HG02973 (cell line): ENCODE results near the gene HECTD1.
"Not testable (repeated sequence)": the region's sequence is repeated elsewhere in the genome, so short reads cannot be mapped to it uniquely, and the experiment has no call there.

Source experiments
- ATAC-seq: cut with Tn5 transposase; IDR thresholded peaks from one replicate; pipeline ENCODE4 v1.9.1; 2021; ENCODE audit warnings: moderate library complexity; ENCODE audit not compliant: unreplicated experiment

HECTD1 gene

DNA sequence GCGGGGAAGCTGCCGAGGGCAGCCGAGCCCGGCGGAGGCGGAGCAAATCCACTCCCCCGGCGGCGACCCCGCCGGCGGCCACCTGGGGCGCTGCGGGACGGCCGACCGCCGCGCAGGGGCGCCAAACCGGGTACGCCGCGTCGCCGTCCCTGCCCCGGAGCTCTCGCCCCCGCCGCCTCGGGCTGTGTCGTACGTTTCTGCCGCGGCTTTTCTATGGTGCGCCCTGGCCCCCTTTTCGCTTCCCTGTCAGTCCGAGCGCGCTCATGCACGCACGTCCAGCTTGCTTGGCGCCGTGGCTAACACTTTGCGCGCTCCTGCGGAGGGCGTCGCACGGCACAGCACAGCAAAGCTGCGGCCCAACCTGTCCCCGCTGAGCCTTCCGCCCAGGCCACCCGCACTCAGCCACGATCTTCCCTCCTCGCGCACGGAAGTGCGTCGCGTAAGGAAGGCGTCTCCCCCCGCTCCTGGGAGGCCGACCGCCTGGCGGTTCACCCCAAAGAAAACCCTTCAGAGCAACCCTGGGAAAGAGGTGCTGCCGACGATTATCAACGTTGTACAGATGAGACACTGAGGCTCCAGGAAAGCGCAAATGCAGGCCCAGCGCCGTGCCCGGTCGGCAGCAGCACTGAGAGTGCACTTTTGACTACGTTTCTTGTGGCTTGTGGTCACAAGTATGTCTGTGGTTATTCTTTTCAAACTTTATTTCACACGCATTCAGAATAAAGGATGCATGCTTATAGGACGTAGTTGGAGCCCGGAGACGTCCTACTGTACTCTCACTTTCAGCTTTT, at the start of gene HECTD1:
TSS of gene HECTD1 (minus strand) at position 39 of the 791 bp plus-strand sequence. CDS start 1,857 bp downstream, outside the sequence.
- ATAC-seq = peak; percentile 70

GRCh38 chr14:31257244-31257553, 49.6 kb upstream of the HECTD1 start:
- ATAC-seq = no peak

DNA sequence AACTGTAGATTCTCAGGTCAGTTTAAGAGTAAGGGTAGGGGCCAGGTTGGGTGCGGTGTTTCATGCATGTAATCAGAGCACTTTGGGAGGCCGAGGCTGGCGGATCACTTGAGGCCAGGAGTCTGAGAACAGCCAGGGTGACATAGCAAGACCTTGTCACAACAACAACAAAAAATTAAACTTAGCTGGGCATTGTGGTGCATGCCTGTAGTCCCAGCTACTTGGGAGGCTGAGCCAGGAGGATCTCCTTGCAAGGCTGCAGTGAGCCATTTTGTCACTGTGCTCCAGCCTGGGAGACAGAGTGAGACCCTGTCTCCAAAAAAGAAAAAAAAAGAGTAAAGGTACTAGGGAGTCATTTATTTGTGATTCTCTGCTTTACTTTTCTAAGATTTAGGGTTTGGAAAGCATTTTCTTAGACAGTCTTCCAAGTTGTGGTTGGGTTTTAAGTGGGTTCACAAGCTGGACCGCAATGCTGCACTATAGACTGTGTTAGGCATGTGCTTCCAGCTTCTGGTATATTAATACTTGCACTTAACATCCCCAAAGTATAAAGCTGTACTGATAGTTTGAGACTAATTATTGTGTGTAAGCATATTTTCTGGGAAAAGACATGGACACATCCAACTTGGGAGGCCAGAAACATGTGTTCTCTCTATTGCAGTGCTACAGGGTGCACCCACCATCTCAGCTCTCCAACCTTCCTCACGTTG, 49.1 kb upstream of the HECTD1 start:
- no peak for ATAC-seq

DNA sequence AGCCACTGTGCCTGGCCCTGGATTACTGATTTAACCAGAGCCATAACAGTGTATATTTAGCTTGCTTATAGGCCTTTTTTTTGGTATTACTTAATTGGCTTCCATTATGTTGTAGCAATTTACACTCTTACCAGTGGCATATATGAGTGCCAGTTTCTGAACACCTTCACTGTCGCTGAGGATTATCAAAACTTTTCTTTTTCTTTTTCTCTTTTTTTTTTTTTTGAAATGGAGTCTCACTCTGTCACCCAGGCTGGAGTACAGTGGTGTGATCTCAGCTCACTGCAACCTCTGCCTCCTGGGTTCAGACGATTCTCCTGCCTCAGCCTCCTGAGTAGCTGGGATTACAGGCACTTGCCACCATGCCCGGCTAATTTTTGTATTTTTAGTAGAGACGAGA, 48.3 kb upstream of the HECTD1 start:
- not testable (repeated sequence) for ATAC-seq

DNA sequence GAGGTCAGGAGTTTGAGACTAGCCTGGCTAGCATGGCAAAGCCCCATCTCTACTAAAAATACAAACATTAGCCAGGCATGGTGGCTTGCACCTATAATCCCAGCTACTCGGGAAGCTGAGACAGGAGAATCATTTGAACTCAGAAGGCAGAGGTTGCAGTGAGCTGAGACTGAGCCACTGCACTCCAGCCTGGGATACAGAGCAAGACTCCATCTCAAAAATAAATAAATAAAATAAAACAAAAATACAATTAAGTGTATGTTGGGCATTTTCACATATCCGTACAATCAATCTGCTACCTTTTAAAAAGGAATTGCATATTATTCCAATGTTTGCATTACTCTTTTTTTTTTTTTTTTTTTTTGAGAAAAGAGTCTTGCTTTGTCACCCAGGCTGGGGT, 47.7 kb upstream of the HECTD1 start:
- no peak for ATAC-seq

DNA sequence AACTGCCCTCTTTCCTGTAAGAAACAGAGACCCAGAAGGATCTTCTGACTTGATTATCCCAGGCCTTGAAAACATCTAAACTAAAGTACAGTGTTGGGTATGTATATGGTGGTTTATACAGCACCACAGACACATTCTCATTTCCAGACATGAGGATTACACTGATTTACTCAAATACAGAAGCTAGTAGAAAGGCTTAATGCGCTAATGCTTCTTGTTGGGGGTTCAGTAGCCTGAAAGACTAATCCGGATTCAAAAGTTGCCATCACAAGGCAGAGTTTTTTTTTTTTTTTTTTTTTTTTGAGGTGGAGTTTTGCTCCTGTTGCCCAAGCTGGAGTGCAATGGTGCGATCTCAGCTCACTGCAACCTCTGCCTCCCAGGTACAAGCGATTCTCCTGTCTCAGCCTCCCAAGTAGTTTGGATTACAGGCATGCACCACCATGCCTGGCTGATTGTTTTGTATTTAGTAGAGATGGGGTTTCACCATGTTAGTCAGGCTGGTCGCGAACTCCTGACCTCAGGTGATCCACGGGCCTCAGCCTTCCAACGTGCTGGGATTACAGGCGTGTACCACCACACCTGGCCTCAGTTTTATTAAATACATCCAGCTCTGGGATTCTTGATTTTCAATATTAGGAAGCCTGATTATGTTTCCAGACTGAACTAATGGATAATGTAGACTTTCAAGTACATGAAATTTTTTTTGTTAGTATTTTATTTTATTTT, 46.3 kb upstream of the HECTD1 start:
- no peak for ATAC-seq

- ATAC-seq = no peak
Measured at GRCh38 chr14:31252865-31253264, 45.3 kb upstream of the HECTD1 start.

DNA sequence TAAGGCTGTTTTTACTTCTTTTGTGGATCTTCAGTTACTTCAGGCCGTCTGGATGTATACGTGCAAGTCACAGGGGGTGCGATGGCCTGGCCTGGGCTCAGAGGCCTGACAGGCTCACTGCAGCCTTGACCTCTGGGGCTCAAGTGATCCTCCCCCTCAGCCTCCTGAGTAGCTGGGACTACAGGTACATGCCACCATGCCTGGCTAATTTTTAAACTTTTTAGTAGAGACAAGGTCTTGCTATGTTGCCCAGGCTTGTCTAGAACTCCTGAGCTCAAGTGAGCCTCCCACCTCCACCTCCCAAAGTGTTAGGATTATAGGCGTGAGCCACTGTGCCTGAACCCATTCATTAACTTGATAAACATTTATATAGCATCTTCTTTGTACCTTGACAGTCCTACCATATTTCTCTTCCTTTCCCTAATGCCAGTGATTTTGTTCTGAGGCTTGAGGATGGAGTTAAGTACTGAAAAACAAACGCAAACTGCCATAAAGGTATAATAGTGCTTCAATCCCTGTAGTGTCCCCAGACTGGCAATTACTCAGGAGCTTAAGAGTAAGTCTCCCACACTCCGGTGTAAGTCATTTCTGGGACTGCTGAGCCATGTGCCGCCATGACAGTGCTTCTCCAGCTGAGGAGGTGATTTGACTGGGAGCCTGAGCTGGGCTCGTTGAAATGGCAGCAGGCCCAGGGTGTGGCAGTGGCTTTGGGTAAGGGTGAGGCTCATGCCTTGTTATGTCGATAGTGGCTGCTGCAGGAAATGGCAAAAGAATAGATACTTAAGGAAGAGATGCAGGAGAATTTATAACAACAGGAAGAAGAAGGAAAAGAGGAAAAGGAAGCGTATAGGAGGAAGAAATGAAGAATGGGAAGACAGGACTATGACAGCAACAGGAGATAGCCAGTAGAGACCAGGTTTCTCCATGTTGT, 43.7 kb upstream of the HECTD1 start:
- ATAC-seq = no peak

DNA sequence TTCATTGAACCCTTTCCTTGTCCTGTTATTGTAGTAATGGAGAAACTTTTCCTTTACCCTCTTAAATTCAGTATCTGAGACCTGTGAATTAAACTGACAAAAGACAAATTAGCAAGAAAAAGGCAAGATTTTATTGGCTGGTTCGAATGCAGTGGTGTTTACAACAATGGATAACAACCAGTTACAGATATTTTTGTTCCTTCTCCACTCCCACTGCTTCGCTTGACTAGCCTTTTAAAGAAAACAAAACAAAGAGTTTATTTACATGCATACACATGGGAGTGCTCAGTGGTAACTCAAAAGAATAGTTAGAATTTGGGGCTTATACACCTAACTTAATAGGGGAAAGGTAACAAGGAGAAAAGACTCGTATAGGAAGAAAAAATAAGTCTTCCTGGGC, 37.0 kb upstream of the HECTD1 start:
- no peak for ATAC-seq

DNA sequence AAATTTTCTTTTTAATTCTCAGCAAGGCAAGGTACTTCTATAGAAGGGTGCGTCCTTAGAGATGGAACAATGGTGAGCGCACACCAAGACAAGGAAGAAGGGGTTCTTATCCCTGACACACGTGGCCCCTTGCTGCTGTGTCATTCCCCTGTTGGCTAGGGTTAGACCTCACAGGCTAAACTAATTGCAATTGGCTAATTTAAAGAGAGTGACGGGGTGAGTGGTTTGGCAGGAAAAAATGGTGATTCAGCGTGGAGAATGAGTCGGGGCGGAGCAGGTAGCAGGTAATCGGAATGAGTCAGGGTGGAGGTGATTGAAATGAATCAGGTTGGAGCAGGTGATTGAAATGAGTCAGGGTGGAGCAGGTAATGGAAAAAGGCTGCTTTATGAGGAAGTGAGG, 36.3 kb upstream of the HECTD1 start:
- no peak for ATAC-seq

DNA sequence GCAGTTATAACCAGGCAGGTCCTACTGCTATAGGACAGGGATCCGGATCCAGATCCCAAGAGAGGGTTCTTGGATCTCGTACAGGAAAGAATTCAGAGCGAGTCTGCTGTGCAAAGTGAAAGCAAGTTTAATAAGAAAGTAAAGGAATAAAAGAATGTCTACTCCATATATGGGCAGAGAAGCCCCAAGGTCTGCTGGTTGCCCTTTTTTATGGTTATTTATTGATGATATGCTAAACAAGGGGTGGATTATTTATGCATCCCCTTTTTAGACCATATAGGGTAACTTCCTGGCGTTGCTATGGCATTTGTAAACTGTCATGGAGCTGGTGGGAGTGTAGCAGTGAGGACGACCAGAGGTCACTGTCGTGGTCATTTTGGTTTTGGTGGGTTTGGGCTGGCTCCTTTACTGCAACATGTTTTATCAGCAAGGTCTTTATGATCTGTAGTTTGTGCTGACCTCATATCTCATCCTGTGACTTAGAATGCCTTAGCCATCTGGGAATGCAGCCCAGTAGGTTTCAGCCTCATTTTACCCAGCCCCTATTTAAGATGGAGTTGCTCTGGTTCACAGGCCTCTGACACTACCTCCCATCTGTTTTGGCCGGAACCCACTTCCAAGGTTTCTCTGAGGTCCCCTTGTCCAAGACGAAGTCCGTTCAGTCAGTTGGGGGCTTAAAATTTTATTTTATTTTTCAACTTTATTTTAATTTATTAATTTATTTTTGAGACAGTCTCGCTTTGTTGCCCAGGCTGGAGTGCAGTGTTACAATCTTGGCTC, 34.8 kb upstream of the HECTD1 start:
- ATAC-seq = not testable (repeated sequence)

GRCh38 chr14:31241450-31242114, 34.0 kb upstream of the HECTD1 start:
- ATAC-seq = no peak

GRCh38 chr14:31239741-31240140, 32.1 kb upstream of the HECTD1 start:
- ATAC-seq = no peak

GRCh38 chr14:31235462-31235861, 27.9 kb upstream of the HECTD1 start:
- no peak for ATAC-seq

GRCh38 chr14:31232081-31232480, 24.5 kb upstream of the HECTD1 start:
- ATAC-seq = no peak

DNA sequence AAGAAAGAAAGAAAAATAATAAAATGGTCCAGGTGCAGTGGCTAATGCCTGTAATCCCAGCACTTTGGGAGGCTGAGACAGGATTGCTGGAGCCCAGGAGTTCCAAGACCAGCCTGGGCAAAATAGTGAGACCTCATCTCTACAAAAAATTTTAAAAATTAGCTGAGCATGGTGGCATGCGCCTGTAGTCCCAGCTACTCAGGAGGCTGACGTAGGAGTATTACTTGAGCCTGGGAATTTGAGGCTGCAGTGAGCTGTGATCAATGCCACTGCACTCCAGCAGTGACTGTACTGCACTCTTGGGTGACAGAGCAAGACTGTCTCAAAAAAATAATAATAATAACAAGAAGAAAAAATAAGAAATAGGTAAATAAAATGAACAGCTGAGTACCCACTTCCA, 23.7 kb upstream of the HECTD1 start:
- not testable (repeated sequence) for ATAC-seq

DNA sequence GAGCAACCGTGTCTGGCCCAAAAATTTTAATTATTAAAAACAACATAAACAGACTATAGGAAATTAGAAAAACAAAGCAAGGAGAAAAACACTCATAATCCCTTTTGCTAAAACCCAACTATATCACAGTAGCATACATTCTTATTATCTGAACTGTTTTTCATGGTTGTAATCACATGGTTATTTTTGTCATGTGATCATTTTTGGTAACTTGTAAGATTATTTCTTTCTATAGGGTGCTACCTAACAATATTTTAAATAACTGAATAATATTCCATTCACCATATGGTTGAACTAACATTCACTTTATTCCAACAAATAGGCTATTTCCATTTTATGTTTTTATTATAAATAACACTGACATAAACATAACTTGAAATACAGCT, 23.0 kb upstream of the HECTD1 start:
- ATAC-seq = no peak

GRCh38 chr14:31229638-31230572, 22.3 kb upstream of the HECTD1 start:
- no peak for ATAC-seq
